Stimulated activated effector memory CD8-positive, alpha-beta T cell treated with anti-CD3 and anti-CD28 coated beads, Interleukin-12 subunit alpha, Interleukin-12 subunit beta, amount 100 ng/mL, for 72 hours (primary cell): ENCODE measurements around the gene OBSCN.

ENCODE experiments used
- ATAC-seq: fragments of 150-1000 bp; cut with Tn5 transposase; 2 replicates; pipeline ENCODE4 v1.10.0; 2021
- DNase-seq, 2 donors: peaks; one replicate each; pipeline ENCODE4 v3.0.0; 2021 to 2022; ENCODE audit warnings: low spot score in 2 of 2
- H3K27ac Mint-ChIP-seq: one replicate; pipeline ENCODE4 v1.8.0; 2022; ENCODE audit warnings: mild to moderate bottlenecking, mixed read lengths
- H3K36me3 Mint-ChIP-seq: one replicate; pipeline ENCODE4 v1.8.0; 2022; ENCODE audit warnings: mild to moderate bottlenecking, mixed read lengths
- H3K4me1 Mint-ChIP-seq: one replicate; pipeline ENCODE4 v1.8.0; 2022; ENCODE audit warnings: mixed read lengths
- H3K4me3 Mint-ChIP-seq: one replicate; pipeline ENCODE4 v1.8.0; 2022; ENCODE audit warnings: mild to moderate bottlenecking, mixed read lengths
- H3K9me3 Mint-ChIP-seq: one replicate; pipeline ENCODE4 v1.8.0; 2022; ENCODE audit warnings: mixed read lengths

Gene OBSCN

DNA sequence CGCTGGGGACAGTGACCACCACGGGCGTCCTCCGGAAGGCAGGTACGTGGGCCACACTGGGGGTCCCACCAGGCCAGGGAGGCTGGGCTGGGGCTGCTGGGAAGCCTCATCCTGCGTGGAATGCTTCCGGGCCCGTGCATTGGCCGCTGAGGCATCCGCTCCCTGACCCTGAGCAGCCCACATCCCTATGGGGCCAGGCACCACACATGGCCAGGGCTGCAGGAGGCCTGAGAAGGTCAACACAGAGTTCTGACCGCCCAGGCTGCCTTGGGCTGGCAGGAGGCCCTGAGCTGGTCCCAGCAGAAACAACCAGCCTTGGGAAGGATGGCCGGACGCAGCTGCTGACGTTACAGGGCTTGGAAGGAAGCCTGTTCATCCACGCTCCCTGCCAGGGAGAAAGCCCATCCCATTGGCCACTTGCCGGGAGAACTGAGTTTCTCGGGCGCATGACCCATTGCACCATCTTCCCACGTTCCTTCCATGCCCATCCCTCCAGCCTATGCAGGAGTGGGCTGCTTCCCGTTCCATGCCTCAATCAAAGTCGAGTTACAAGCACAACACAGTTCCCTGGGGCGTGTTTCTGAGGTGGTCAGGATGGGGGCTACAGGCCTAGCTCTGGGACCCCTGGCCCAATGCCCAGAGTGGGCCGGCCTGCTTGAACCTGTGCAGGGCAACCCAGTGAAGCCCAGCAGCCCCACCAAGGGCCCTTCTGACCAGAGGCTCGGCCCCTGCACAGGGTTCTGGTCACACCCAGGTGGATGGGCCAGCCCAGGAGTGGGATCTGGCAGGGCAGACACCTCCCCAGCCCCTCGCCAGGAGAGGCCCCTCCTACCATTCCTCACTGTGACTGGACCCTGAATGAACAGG is 167.1 kb downstream of the OBSCN start:
- DNase-seq (no peak), ATAC-seq (no peak)
- Mint-ChIP-seq H3K9me3 (no peaks in the 10 kb centered on the region), H3K27ac (no peak overlapping the region), H3K4me3 (no peak overlapping the region), H3K4me1 (peaks cover 11% of the 10 kb centered on the region), H3K36me3 (no peaks in the 10 kb centered on the region)

DNA sequence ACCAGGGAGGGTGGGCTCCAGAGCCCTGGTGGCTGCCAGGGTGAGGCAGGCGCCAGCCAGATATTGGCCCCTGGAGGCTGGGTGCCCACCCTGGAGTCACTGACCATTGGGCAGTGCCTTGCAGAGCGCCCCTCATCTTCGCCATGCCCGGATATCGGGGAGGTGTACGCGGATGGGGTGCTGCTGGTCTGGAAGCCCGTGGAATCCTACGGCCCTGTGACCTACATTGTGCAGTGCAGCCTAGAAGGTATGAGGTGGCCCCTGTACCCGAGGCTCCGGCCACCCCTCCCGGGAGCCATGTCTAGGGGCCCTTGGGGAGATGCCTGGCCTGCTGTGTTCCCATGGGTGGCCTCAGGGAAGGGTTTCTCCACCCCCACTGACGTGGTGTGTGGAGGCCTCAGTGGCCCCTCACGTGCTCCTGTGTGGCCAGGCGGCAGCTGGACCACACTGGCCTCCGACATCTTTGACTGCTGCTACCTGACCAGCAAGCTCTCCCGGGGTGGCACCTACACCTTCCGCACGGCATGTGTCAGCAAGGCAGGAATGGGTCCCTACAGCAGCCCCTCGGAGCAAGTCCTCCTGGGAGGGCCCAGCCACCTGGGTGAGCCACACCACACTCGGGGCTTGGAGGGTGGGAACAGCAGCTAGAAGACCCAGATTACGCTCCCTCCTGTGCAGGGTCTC is 167.9 kb downstream of the OBSCN start:
- no peaks in the 10 kb centered on the region for H3K9me3 Mint-ChIP-seq
- no peak overlapping the region for H3K4me3 Mint-ChIP-seq
- DNase-seq: no peak
- H3K4me1 Mint-ChIP-seq: peaks cover 11% of the 10 kb centered on the region
- H3K36me3 Mint-ChIP-seq: no peaks in the 10 kb centered on the region
- no peak for ATAC-seq
- H3K27ac Mint-ChIP-seq: no peak overlapping the region

GRCh38 chr1:228376262-228376628 is 168.4 kb downstream of the OBSCN start:
- Mint-ChIP-seq H3K9me3 (no peaks in the 10 kb centered on the region), H3K36me3 (no peaks in the 10 kb centered on the region), H3K27ac (no peak overlapping the region), H3K4me1 (peaks cover 11% of the 10 kb centered on the region), H3K4me3 (no peak overlapping the region)
- DNase-seq: no peak
- ATAC-seq: no peak

DNA sequence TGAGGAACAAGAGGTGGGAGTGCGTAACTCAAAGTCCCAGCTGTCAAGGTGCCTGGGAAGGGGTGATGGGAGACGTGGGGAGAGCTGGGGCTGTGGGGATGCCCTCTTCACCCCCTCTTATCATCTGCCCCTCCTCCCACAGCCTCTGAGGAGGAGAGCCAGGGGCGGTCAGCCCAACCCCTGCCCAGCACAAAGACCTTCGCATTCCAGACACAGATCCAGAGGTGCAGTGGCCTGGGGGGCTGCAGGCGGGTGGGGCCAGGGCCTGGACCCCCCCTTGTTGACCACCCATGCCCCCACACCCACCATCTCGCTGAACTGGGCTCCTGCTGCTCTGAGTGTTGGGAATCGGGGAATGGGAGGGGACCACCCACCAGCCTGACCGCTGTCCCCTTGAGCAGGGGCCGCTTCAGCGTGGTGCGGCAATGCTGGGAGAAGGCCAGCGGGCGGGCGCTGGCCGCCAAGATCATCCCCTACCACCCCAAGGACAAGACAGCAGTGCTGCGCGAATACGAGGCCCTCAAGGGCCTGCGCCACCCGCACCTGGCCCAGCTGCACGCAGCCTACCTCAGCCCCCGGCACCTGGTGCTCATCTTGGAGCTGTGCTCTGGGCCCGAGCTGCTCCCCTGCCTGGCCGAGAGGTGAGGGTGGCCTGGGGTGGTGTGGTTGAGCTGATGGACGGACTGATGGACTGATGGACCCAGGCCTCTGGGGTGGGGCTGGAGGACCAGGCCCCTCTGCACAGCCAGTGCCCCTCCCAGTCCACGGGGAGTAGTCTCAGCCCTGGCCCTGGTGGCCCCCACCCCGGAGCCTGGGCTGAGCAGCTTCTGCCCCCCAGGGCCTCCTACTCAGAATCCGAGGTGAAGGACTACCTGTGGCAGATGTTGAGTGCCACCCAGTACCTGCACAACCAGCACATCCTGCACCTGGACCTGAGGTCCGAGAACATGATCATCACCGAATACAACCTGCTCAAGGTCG is 169.1 kb downstream of the OBSCN start:
- Mint-ChIP-seq H3K9me3 (no peaks in the 10 kb centered on the region), H3K27ac (no peak overlapping the region), H3K36me3 (no peaks in the 10 kb centered on the region), H3K4me1 (peaks cover 11% of the 10 kb centered on the region), H3K4me3 (peak overlapping the region; percentile 80)
- DNase-seq (no peak), ATAC-seq (no peak)

- ATAC-seq (no peak), DNase-seq (no peak)
- Mint-ChIP-seq H3K4me3 (peak overlapping the region; percentile 80), H3K36me3 (no peaks in the 10 kb centered on the region), H3K27ac (no peak overlapping the region), H3K9me3 (no peaks in the 10 kb centered on the region), H3K4me1 (peaks cover 11% of the 10 kb centered on the region)
Measured at GRCh38 chr1:228377664-228378089, 169.8 kb downstream of the OBSCN start.

GRCh38 chr1:228378090-228378872 is 170.4 kb downstream of the OBSCN start:
- peak; percentile 36 to 77 for DNase-seq
- H3K4me3 Mint-ChIP-seq: peak overlapping the region; percentile 80
- H3K9me3 Mint-ChIP-seq: no peaks in the 10 kb centered on the region
- ATAC-seq: peak; percentile 67
- H3K36me3 Mint-ChIP-seq: no peaks in the 10 kb centered on the region
- no peak overlapping the region for H3K27ac Mint-ChIP-seq
- H3K4me1 Mint-ChIP-seq: peaks cover 11% of the 10 kb centered on the region

GRCh38 chr1:228378873-228379460 is 171.1 kb downstream of the OBSCN start:
- H3K27ac Mint-ChIP-seq: no peak overlapping the region
- no peak for ATAC-seq
- DNase-seq: no peak

DNA sequence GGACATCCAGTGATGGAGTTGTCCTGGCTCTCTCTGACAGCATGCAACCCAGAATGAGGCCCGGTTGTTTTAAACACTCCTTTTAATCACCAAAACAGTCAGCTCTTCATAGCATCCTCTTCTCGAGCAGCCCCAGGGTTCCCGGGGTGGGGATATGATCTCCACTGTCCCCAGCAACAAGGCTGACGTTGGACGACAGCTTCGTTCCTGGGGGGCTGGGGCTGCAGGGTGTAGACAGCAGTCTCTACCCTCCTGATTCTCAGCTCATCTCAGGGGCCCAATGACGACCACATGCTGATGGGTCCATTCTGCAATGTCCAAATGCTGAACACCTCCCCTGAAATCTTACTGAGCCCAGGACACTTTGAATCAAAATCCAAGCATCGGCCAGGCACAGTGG is 171.8 kb downstream of the OBSCN start:
- Mint-ChIP-seq H3K4me1 (peaks cover 11% of the 10 kb centered on the region), H3K36me3 (no peaks in the 10 kb centered on the region), H3K27ac (no peak overlapping the region), H3K9me3 (no peaks in the 10 kb centered on the region), H3K4me3 (peak overlapping the region; percentile 80)
- DNase-seq: no peak
- no peak for ATAC-seq

More at GRCh38 chr1:228378873-228379460, 171.1 kb downstream of the OBSCN start:
- no peaks in the 10 kb centered on the region for H3K36me3 Mint-ChIP-seq
- H3K9me3 Mint-ChIP-seq: no peaks in the 10 kb centered on the region
- H3K4me1 Mint-ChIP-seq: peaks cover 11% of the 10 kb centered on the region
- H3K4me3 Mint-ChIP-seq: peak overlapping the region; percentile 80

DNA sequence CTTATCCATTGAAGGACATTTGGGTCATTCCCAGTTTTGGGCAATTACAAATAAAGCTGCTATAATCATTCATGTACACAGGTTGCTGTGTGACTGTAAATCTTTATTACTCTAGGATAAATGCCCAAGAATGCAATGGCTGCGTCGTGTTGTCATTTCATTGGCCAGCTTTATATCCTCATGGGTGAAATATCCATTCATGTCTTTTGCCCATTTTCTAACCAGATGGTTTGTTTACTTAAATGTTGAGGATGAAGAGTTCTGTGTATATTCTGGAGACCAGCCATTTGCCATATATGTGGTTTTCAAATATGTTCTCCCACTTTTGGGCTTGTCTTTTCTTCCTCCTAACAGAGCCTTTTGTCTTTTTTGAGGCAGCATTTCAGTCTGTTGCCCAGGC is 173.5 kb downstream of the OBSCN start:
- Mint-ChIP-seq H3K36me3 (no peaks in the 10 kb centered on the region), H3K4me3 (no peak overlapping the region), H3K9me3 (no peaks in the 10 kb centered on the region), H3K27ac (no peak overlapping the region), H3K4me1 (peaks cover 7% of the 10 kb centered on the region)
- ATAC-seq: no peak
- DNase-seq: no peak

DNA sequence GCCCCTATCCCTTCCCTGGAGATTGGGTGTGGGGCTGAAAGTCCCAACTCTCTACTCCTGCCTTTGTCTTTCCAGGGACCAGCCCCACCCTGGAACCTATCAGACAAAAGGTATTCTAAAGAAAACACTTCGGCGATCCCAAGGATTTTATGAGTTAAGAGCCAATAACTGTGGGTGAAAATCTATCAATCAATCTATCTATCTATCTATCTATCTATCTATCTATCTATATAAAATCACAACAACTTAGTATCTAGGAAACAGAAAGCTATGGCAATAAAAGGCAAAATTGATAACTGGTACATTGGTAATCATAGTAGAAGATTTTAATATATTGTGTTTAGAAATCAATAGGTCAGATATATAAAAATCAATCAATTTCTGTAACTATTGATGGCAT is 175.9 kb downstream of the OBSCN start:
- no peak overlapping the region for H3K27ac Mint-ChIP-seq
- DNase-seq (no peak), ATAC-seq (no peak)
- no peaks in the 10 kb centered on the region for H3K9me3 Mint-ChIP-seq
- no peaks in the 10 kb centered on the region for H3K36me3 Mint-ChIP-seq
- peaks cover 6% of the 10 kb centered on the region for H3K4me1 Mint-ChIP-seq
- no peak overlapping the region for H3K4me3 Mint-ChIP-seq

- Mint-ChIP-seq H3K36me3 (no peaks in the 10 kb centered on the region), H3K9me3 (no peaks in the 10 kb centered on the region), H3K27ac (no peak overlapping the region), H3K4me3 (no peak overlapping the region), H3K4me1 (no peaks in the 10 kb centered on the region)
- no peak for DNase-seq
- no peak for ATAC-seq
Measured at GRCh38 chr1:228385232-228385631, 177.4 kb downstream of the OBSCN start.

DNA sequence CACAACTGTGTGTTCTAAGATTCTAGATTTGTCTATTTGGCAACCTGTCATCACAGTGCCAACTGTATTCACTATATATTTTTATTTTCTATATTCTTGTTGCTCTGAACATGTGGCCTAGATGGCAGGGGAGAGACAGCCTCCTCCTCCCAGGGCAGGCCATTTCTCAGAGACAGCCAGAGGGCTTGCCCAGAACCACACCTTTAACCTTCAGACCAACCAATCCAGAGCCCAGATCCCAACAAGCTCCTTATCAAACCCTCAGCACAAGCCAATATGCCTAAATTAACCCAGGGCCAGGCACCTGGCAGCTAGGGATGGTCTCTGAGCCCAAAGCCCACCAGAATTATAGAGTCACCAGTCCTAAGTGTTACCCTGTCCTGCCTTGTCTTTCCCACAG is 179.5 kb downstream of the OBSCN start:
- ATAC-seq (no peak), DNase-seq (no peak)
- Mint-ChIP-seq H3K27ac (peak overlapping the region; percentile 58), H3K4me3 (no peak overlapping the region), H3K36me3 (peaks cover 9% of the 10 kb centered on the region), H3K4me1 (no peaks in the 10 kb centered on the region), H3K9me3 (no peaks in the 10 kb centered on the region)

DNA sequence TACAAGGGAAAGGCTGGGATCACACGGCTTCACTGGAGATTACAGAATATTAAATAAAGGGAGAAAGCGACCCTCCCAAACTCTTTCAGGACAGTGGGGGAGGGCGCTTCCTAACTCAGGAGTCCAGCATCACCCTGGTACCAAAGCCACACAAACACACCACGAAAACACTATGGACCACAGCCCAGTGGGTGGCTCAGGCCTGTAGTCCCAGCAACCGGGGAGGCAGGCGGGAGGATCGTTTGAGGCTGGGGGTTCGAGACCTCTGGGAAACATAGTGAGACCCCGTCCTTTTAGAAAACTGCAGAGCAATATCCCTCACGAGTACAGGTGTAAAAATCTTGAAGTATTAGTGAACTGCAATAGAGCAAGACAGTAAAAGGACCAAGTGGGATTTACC is 182.8 kb downstream of the OBSCN start:
- Mint-ChIP-seq H3K27ac (peak overlapping the region; percentile 56), H3K9me3 (no peaks in the 10 kb centered on the region), H3K4me3 (no peak overlapping the region), H3K36me3 (peaks cover 35% of the 10 kb centered on the region), H3K4me1 (no peaks in the 10 kb centered on the region)
- DNase-seq (no peak), ATAC-seq (no peak)

GRCh38 chr1:228391411-228392020 is 183.7 kb downstream of the OBSCN start:
- H3K27ac Mint-ChIP-seq: peak overlapping the region; percentile 56
- peaks cover 44% of the 10 kb centered on the region for H3K36me3 Mint-ChIP-seq
- no peak overlapping the region for H3K4me3 Mint-ChIP-seq
- no peaks in the 10 kb centered on the region for H3K4me1 Mint-ChIP-seq
- DNase-seq (no peak), ATAC-seq (peak; percentile 19)
- H3K9me3 Mint-ChIP-seq: no peaks in the 10 kb centered on the region
